Measurements from ENCODE around the gene RASL10B.
"Not testable (repeated sequence)": the region's sequence is repeated elsewhere in the genome, so short reads cannot be mapped to it uniquely, and the experiment has no call there.

The RASL10B gene

GRCh38 chr17:35744830-35745229 lies 13.4 kb downstream of the RASL10B start:
- Histone ChIP-seq H3K4me1 (ENCODE audit: insufficient read depth, low read length) (peaks cover under 1% of the 10 kb centered on the region), H3K9me3 (ENCODE audit: low read length) (no peaks in the 10 kb centered on the region), H3K9ac (ENCODE audit: low read length) (no peak overlapping the region), H3K27me3 (ENCODE audit: control insufficient read depth in 1 of 2, insufficient read depth in 2 of 2, low read length in 2 of 2) (peaks cover 53 to 55% of the 10 kb centered on the region in 2 donors), H3K27ac (ENCODE audit: low read depth, low read length) (no peak overlapping the region), H3K36me3 (ENCODE audit: insufficient read depth, low read length) (no peaks in the 10 kb centered on the region), H3K4me3 (ENCODE audit: low read depth in 1 of 2, low read length in 2 of 2) (no peak overlapping the region)

GRCh38 chr17:35745246-35745645 lies 13.8 kb downstream of the RASL10B start:
- peaks cover 53 to 56% of the 10 kb centered on the region in 2 donors for H3K27me3 ChIP-seq (ENCODE audit: control insufficient read depth in 1 of 2, insufficient read depth in 2 of 2, low read length in 2 of 2)

GRCh38 chr17:35745749-35746320 lies 14.4 kb downstream of the RASL10B start:
- Histone ChIP-seq H3K4me3 (ENCODE audit: low read depth in 1 of 2, low read length in 2 of 2) (no peak overlapping the region), H3K4me1 (ENCODE audit: insufficient read depth, low read length) (peaks cover 5% of the 10 kb centered on the region), H3K27me3 (ENCODE audit: control insufficient read depth in 1 of 2, insufficient read depth in 2 of 2, low read length in 2 of 2) (peaks cover 53 to 55% of the 10 kb centered on the region in 2 donors), H3K9me3 (ENCODE audit: low read length) (no peaks in the 10 kb centered on the region), H3K9ac (ENCODE audit: low read length) (no peak overlapping the region), H3K36me3 (ENCODE audit: insufficient read depth, low read length) (no peaks in the 10 kb centered on the region), H3K27ac (ENCODE audit: low read depth, low read length) (no peak overlapping the region)

More at GRCh38 chr17:35745246-35745645, 13.8 kb downstream of the RASL10B start:
- Histone ChIP-seq H3K9ac (ENCODE audit: low read length) (no peak overlapping the region), H3K9me3 (ENCODE audit: low read length) (no peaks in the 10 kb centered on the region), H3K4me1 (ENCODE audit: insufficient read depth, low read length) (peaks cover 5% of the 10 kb centered on the region), H3K4me3 (ENCODE audit: low read depth in 1 of 2, low read length in 2 of 2) (no peak overlapping the region), H3K27ac (ENCODE audit: low read depth, low read length) (no peak overlapping the region), H3K36me3 (ENCODE audit: insufficient read depth, low read length) (no peaks in the 10 kb centered on the region)

- no peak overlapping the region for H3K4me3 ChIP-seq (ENCODE audit: low read depth in 1 of 2, low read length in 2 of 2)
These were observed 16.1 kb downstream of the RASL10B start for GRCh38 chr17:35747540-35748017.

GRCh38 chr17:35748341-35748841 lies 17.0 kb downstream of the RASL10B start:
- no peaks in the 10 kb centered on the region for H3K9me3 ChIP-seq (ENCODE audit: low read length)
- no peak overlapping the region for H3K27ac ChIP-seq (ENCODE audit: low read depth, low read length)
- no peak overlapping the region for H3K9ac ChIP-seq (ENCODE audit: low read length)
- H3K27me3 ChIP-seq (ENCODE audit: control insufficient read depth in 1 of 2, insufficient read depth in 2 of 2, low read length in 2 of 2) = peaks cover 34 to 42% of the 10 kb centered on the region in 2 donors
- peaks cover 5% of the 10 kb centered on the region for H3K4me1 ChIP-seq (ENCODE audit: insufficient read depth, low read length)
- H3K4me3 ChIP-seq (ENCODE audit: low read depth in 1 of 2, low read length in 2 of 2) = no peak overlapping the region
- no peaks in the 10 kb centered on the region for H3K36me3 ChIP-seq (ENCODE audit: insufficient read depth, low read length)

More at GRCh38 chr17:35747540-35748017, 16.1 kb downstream of the RASL10B start:
- Histone ChIP-seq H3K27ac (ENCODE audit: low read depth, low read length) (no peak overlapping the region), H3K36me3 (ENCODE audit: insufficient read depth, low read length) (no peaks in the 10 kb centered on the region), H3K9me3 (ENCODE audit: low read length) (no peaks in the 10 kb centered on the region), H3K4me1 (ENCODE audit: insufficient read depth, low read length) (peaks cover 5% of the 10 kb centered on the region), H3K27me3 (ENCODE audit: control insufficient read depth in 1 of 2, insufficient read depth in 2 of 2, low read length in 2 of 2) (peaks cover 40 to 49% of the 10 kb centered on the region in 2 donors), H3K9ac (ENCODE audit: low read length) (no peak overlapping the region)

GRCh38 chr17:35748979-35749378 lies 17.5 kb downstream of the RASL10B start:
- Histone ChIP-seq H3K9ac (ENCODE audit: low read length) (no peak overlapping the region), H3K36me3 (ENCODE audit: insufficient read depth, low read length) (no peaks in the 10 kb centered on the region), H3K4me3 (ENCODE audit: low read depth in 1 of 2, low read length in 2 of 2) (no peak overlapping the region), H3K9me3 (ENCODE audit: low read length) (no peaks in the 10 kb centered on the region), H3K27ac (ENCODE audit: low read depth, low read length) (no peak overlapping the region), H3K27me3 (ENCODE audit: control insufficient read depth in 1 of 2, insufficient read depth in 2 of 2, low read length in 2 of 2) (peaks cover 29 to 38% of the 10 kb centered on the region in 2 donors), H3K4me1 (ENCODE audit: insufficient read depth, low read length) (peaks cover 5% of the 10 kb centered on the region)

- H3K27me3 ChIP-seq (ENCODE audit: control insufficient read depth in 1 of 2, insufficient read depth in 2 of 2, low read length in 2 of 2) = peaks cover 29 to 38% of the 10 kb centered on the region in 2 donors
These were observed 18.3 kb downstream of the RASL10B start for GRCh38 chr17:35749560-35750412.

GRCh38 chr17:35750526-35751395 lies 19.3 kb downstream of the RASL10B start:
- Histone ChIP-seq H3K36me3 (ENCODE audit: insufficient read depth, low read length) (no peaks in the 10 kb centered on the region), H3K9me3 (ENCODE audit: low read length) (no peaks in the 10 kb centered on the region), H3K27me3 (ENCODE audit: control insufficient read depth in 1 of 2, insufficient read depth in 2 of 2, low read length in 2 of 2) (peaks cover 29 to 38% of the 10 kb centered on the region in 2 donors), H3K4me1 (ENCODE audit: insufficient read depth, low read length) (peaks cover 5% of the 10 kb centered on the region), H3K27ac (ENCODE audit: low read depth, low read length) (no peak overlapping the region), H3K4me3 (ENCODE audit: low read depth in 1 of 2, low read length in 2 of 2) (no peak overlapping the region), H3K9ac (ENCODE audit: low read length) (no peak overlapping the region)

More at GRCh38 chr17:35749560-35750412, 18.3 kb downstream of the RASL10B start:
- peaks cover 5% of the 10 kb centered on the region for H3K4me1 ChIP-seq (ENCODE audit: insufficient read depth, low read length)
- no peaks in the 10 kb centered on the region for H3K36me3 ChIP-seq (ENCODE audit: insufficient read depth, low read length)
- H3K9ac ChIP-seq (ENCODE audit: low read length) = no peak overlapping the region
- no peaks in the 10 kb centered on the region for H3K9me3 ChIP-seq (ENCODE audit: low read length)
- H3K4me3 ChIP-seq (ENCODE audit: low read depth in 1 of 2, low read length in 2 of 2) = no peak overlapping the region
- no peak overlapping the region for H3K27ac ChIP-seq (ENCODE audit: low read depth, low read length)

GRCh38 chr17:35751541-35751940 lies 20.1 kb downstream of the RASL10B start:
- not testable (repeated sequence) for H3K27ac ChIP-seq (ENCODE audit: low read depth, low read length); H3K36me3 ChIP-seq (ENCODE audit: insufficient read depth, low read length); H3K9ac ChIP-seq (ENCODE audit: low read length); H3K4me1 ChIP-seq (ENCODE audit: insufficient read depth, low read length); H3K9me3 ChIP-seq (ENCODE audit: low read length); H3K4me3 ChIP-seq (ENCODE audit: low read depth in 1 of 2, low read length in 2 of 2)
- peaks cover 29 to 38% of the 10 kb centered on the region in 2 donors for H3K27me3 ChIP-seq (ENCODE audit: control insufficient read depth in 1 of 2, insufficient read depth in 2 of 2, low read length in 2 of 2)

- Histone ChIP-seq H3K4me3 (ENCODE audit: low read depth in 1 of 2, low read length in 2 of 2) (no peak overlapping the region), H3K9me3 (ENCODE audit: low read length) (no peaks in the 10 kb centered on the region), H3K4me1 (ENCODE audit: insufficient read depth, low read length) (peaks cover 5% of the 10 kb centered on the region), H3K27ac (ENCODE audit: low read depth, low read length) (no peak overlapping the region), H3K9ac (ENCODE audit: low read length) (no peak overlapping the region), H3K27me3 (ENCODE audit: control insufficient read depth in 1 of 2, insufficient read depth in 2 of 2, low read length in 2 of 2) (peaks cover 26 to 38% of the 10 kb centered on the region in 2 donors), H3K36me3 (ENCODE audit: insufficient read depth, low read length) (no peaks in the 10 kb centered on the region)
These were observed 21.0 kb downstream of the RASL10B start for GRCh38 chr17:35752471-35752870.

Data from muscle layer of colon (tissue), 2 donors.